Endothelial cell of umbilical vein (primary cell): Measurements from ENCODE around the gene PREP. TPM values are rescaled to one million over a fixed set of nuclear protein-coding genes. Genes with fewer than 3 reads are reported as not detected.
A peak's percentile ranks its signal among the peaks of the same experiment; 100 is the strongest.

Experiments
- BruUV-seq: library from RNA; stranded (reverse); fragments of 400-500 nt; replicated peaks from 2 replicates; lab custom pipeline; 2021; lab: Mats Ljungman, UMichigan
- CTCF ChIA-PET: fragments of 300-600, 350-600 bp; sonication (Branson Sonifier 250); formaldehyde crosslinking; loops from one replicate; lab custom pipeline; 2021; ENCODE audit warnings: antibody characterized with exemption, inconsistent platforms; lab: Charles Lee
- POLR2A ChIA-PET: fragments of 300-600, 350-600 bp; sonication (Branson Sonifier 250); formaldehyde crosslinking; loops from one replicate; lab custom pipeline; 2021; ENCODE audit warnings: antibody characterized with exemption, inconsistent platforms; lab: Charles Lee
- DNase-seq: peaks from one replicate; pipeline ENCODE4 v3.0.0-alpha.2; 2011; ENCODE audit warnings: low read depth, low spot score
- FAIRE-seq: peaks from 2 replicates; lab custom pipeline; 2011; peaks lifted over from hg19 to GRCh38; lab: Jason Lieb, UNC
- H2AFZ ChIP-seq: 2 replicates; pipeline ENCODE4 v1.6.0; 2012; ENCODE audit warnings: low read depth, low read length, control low read depth, inconsistent platforms
- H3K27ac ChIP-seq: 2 replicates; pipeline ENCODE4 v1.5.1; 2011; ENCODE audit warnings: low read depth, mild to moderate bottlenecking, control low read depth, low read length, moderate library complexity; ENCODE audit not compliant: insufficient read depth
- H3K27me3 ChIP-seq, 2 experiments: 2 replicates each; pipeline versions ENCODE4 v1.6.0 to v1.6.1; 2011; ENCODE audit warnings: low read length in 2 of 2, mixed read lengths in 1 of 2; ENCODE audit not compliant: control insufficient read depth in 2 of 2, insufficient read depth in 2 of 2
- H3K36me3 ChIP-seq, 2 experiments: 2 replicates in 1 of 2; 3 replicates in 1 of 2; pipeline ENCODE4 v1.5.1; 2011; ENCODE audit warnings: low read length in 2 of 2, mild to moderate bottlenecking in 1 of 2, moderate library complexity in 1 of 2; ENCODE audit not compliant: control insufficient read depth in 2 of 2, insufficient read depth in 2 of 2; ENCODE audit errors: extremely low read depth in 1 of 2
- H3K4me1 ChIP-seq: 3 replicates; pipeline ENCODE4 v1.5.1; 2011; ENCODE audit warnings: mild to moderate bottlenecking, low read length; ENCODE audit not compliant: control insufficient read depth, insufficient read depth; ENCODE audit errors: extremely low read depth
- H3K4me2 ChIP-seq: 2 replicates; pipeline ENCODE4 v1.6.1; 2011; ENCODE audit warnings: low read length, control low read depth, mixed read lengths; ENCODE audit not compliant: insufficient read depth
- H3K4me3 ChIP-seq, 3 experiments: fragments of 200-600 bp in 1 of 3; sonication (generic), shearing (Covaris generic) in 1 of 3; replicated peaks in 1 of 3; 2 replicates each; pipeline ENCODE4 v1.5.1; 2011 to 2016; ENCODE audit warnings: control low read depth in 3 of 3, low read length in 3 of 3, mild to moderate bottlenecking in 2 of 3, inconsistent platforms in 1 of 3, low read depth in 1 of 3, moderate library complexity in 1 of 3; ENCODE audit not compliant: insufficient read depth in 1 of 3
- H3K79me2 ChIP-seq: 2 replicates; pipeline ENCODE4 v1.6.0; 2012; ENCODE audit warnings: low read length, inconsistent platforms; ENCODE audit not compliant: control insufficient read depth, insufficient read depth
- H3K9ac ChIP-seq: replicated peaks from 2 replicates; pipeline ENCODE3; 2011; ENCODE audit warnings: low read length, control low read depth; ENCODE audit not compliant: insufficient read depth; ENCODE audit errors: extremely low read depth
- H3K9me1 ChIP-seq: replicated peaks from 3 replicates; pipeline ENCODE4 v1.6.0; 2011; ENCODE audit warnings: mild to moderate bottlenecking, low read length; ENCODE audit not compliant: control insufficient read depth, insufficient read depth; ENCODE audit errors: extremely low read depth
- H3K9me3 ChIP-seq: replicated peaks from 2 replicates; pipeline ENCODE4 v1.5.1; 2012; ENCODE audit warnings: low read length, inconsistent platforms; ENCODE audit not compliant: control insufficient read depth, insufficient read depth
- H4K20me1 ChIP-seq: replicated peaks from 2 replicates; pipeline ENCODE3; 2011; ENCODE audit warnings: mild to moderate bottlenecking, low read length; ENCODE audit not compliant: control insufficient read depth, insufficient read depth; ENCODE audit errors: extremely low read depth
- EZH2 ChIP-seq: IDR thresholded peaks from 2 replicates; pipeline ENCODE4 v1.6.1; 2012; ENCODE audit warnings: borderline replicate concordance, low read depth, mild to moderate bottlenecking, moderate library complexity, low read length, inconsistent platforms; ENCODE audit not compliant: severe bottlenecking
- JUN ChIP-seq: IDR thresholded peaks from 2 replicates; pipeline ENCODE4 v1.6.1; 2011; ENCODE audit warnings: borderline replicate concordance, low read depth; ENCODE audit not compliant: insufficient read length, insufficient read depth
- POLR2A ChIP-seq: IDR thresholded peaks from 2 replicates; pipeline ENCODE4 v1.6.1; 2012; ENCODE audit warnings: low read depth, mild to moderate bottlenecking, control low read depth, low read length
- POLR2AphosphoS5 ChIP-seq: IDR thresholded peaks from 2 replicates; pipeline ENCODE4 v1.6.1; 2012; ENCODE audit warnings: low read depth, mild to moderate bottlenecking, control low read depth, low read length, moderate library complexity; ENCODE audit not compliant: insufficient read depth
- dilution Hi-C: fragments of 300-500 bp; cut with MboI; formaldehyde crosslinking; loops from one replicate; pipeline ENCODE4 v1.15.0; 2019; ENCODE audit warnings: low sequenced_read_pairs; ENCODE audit not compliant: extremely low pct_ligation_motif_present
- intact Hi-C: fragments of 100-400 bp; cut with micrococcal nuclease; formaldehyde crosslinking; loops from one replicate; pipeline ENCODE4 v1.10.0; 2022
- polyA plus RNA-seq, 4 experiments: library from polyadenylated mRNA; depleted of rRNA in 3 of 4; stranded (reverse) in 3 of 4; unstranded in 1 of 4; fragments of >200 nt; gene quantifications; 2 replicates each; pipeline versions ENCODE4 v1.2.1 to v1.2.3, GENCODE V29; 2011 to 2012; ENCODE audit warnings: missing spikeins in 1 of 4
- total RNA-seq: library from RNA; stranded (reverse); gene quantifications from 2 replicates; pipeline ENCODE4 v1.2.3, GENCODE V29; 2021
- TF ChIP-seq, protein P1 (sequence below), 2 donors: IDR thresholded peaks; 1 replicate in 1 of 2; 2 replicates in 1 of 2; pipeline ENCODE4 v1.5.1; 2011; ENCODE audit warnings: low read length in 2 of 2, mild to moderate bottlenecking in 2 of 2, moderate library complexity in 2 of 2, control low read depth in 1 of 2, inconsistent platforms in 1 of 2, low read depth in 1 of 2; ENCODE audit not compliant: insufficient read depth in 1 of 2; ENCODE audit errors: extremely low read depth in 1 of 2
- TF ChIP-seq, protein P2 (sequence below): IDR thresholded peaks from 2 replicates; pipeline ENCODE4 v1.6.1; 2011; ENCODE audit not compliant: insufficient read depth, insufficient read length

The PREP gene
- total and polyA plus RNA-seq, 2 donors (not counting 3 experiments of a cell fraction or from before 2014, with no cell fraction given) = 17.2 to 37.7 TPM

DNA sequence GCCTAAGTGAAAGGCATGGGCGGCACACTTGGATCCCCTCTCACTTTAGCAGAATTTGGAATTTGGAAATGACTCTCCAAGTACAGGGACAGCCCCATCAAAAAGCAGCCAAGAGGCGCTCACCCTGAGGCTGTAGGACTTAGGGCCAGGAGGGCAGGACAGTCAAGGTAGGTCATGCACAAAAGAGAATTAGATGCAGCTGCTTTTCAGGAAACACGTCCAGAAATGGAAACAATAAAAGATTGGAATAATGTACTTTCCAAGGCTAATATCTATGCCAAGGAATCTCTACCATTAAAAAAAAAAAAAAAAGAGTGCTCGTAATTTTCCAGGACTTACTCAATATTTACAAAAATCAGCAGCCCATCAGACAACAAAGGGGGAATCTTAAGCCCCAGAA, 19.9 kb downstream of the PREP start:
- H3K4me1 ChIP-seq = peaks cover 13% of the 10 kb centered on the region
- peak overlapping the region; percentile 53 for H3K27ac ChIP-seq
- H2AFZ ChIP-seq = no peak overlapping the region
- DNase-seq (peak; percentile 19), FAIRE-seq (no peak)
- POLR2A ChIA-PET = no interaction called here
- no peak overlapping the region for H3K9ac ChIP-seq
- no peak for TF ChIP-seq EZH2
- no peak for TF ChIP-seq POLR2A
- TF ChIP-seq POLR2AphosphoS5 = no peak
- TF ChIP-seq JUN = no peak
- TF ChIP-seq, protein P1, sequence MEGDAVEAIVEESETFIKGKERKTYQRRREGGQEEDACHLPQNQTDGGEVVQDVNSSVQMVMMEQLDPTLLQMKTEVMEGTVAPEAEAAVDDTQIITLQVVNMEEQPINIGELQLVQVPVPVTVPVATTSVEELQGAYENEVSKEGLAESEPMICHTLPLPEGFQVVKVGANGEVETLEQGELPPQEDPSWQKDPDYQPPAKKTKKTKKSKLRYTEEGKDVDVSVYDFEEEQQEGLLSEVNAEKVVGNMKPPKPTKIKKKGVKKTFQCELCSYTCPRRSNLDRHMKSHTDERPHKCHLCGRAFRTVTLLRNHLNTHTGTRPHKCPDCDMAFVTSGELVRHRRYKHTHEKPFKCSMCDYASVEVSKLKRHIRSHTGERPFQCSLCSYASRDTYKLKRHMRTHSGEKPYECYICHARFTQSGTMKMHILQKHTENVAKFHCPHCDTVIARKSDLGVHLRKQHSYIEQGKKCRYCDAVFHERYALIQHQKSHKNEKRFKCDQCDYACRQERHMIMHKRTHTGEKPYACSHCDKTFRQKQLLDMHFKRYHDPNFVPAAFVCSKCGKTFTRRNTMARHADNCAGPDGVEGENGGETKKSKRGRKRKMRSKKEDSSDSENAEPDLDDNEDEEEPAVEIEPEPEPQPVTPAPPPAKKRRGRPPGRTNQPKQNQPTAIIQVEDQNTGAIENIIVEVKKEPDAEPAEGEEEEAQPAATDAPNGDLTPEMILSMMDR (IDR thresholded peaks at IDR 0.05; ENCODE audit: extremely low read depth in 1 of 2, insufficient read depth in 1 of 2, low read depth in 1 of 2, low read length in 2 of 2) = no peak
- TF ChIP-seq, protein P2, sequence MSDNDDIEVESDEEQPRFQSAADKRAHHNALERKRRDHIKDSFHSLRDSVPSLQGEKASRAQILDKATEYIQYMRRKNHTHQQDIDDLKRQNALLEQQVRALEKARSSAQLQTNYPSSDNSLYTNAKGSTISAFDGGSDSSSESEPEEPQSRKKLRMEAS = no peak
- H3K9me1 ChIP-seq = no peaks in the 10 kb centered on the region
- peak overlapping the region; percentile 26 for H3K4me2 ChIP-seq
- no peaks in the 10 kb centered on the region for H3K27me3 ChIP-seq
- no peak overlapping the region for H3K4me3 ChIP-seq
- dilution Hi-C loops (no loop called here), intact Hi-C loops (loop anchor here (2.0 kb wide), 1 partner anchor 20 kb away; the partner anchor contains the start of gene PREP)
- H3K79me2 ChIP-seq = peaks cover 5% of the 10 kb centered on the region
- CTCF ChIA-PET = interaction anchor here (1.0 to 3.2 kb wide), 5 partner anchors 8 to 305 kb away, joined by 3 to 20 read pairs (median 4); partner anchors contain the start of gene PREP
- no peaks in the 10 kb centered on the region for H3K36me3 ChIP-seq
- no peaks in the 10 kb centered on the region for H4K20me1 ChIP-seq
- no TSS peak for BruUV-seq
- no peaks in the 10 kb centered on the region for H3K9me3 ChIP-seq
